ELF-1 (cell line): ENCODE results near the gene KDM5A.

Experiments
- DNase-seq: peaks from one replicate; pipeline ENCODE4 v3.0.0-alpha.2; 2016; ENCODE audit warnings: low read depth, low spot score

KDM5A gene

DNA sequence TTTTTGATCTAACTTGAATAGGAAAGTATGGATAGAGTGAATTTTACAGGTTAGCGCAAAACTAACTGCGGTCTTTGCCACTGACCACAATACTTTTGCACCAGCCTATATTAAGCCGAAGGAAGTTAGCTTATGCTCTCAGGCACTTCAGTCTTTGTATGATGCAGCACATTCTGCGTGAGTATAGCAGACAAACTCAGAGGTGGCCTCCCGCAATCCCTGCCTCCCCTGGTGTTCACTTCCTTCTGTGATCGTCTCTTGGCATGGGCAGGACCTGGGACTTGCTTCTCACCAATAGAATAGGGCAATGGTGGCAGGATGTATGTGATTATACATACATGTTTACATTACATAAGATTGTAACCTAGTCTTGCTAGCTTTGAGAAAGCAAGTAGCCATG lies 116.2 kb downstream of the KDM5A start:
- no peak for DNase-seq

DNA sequence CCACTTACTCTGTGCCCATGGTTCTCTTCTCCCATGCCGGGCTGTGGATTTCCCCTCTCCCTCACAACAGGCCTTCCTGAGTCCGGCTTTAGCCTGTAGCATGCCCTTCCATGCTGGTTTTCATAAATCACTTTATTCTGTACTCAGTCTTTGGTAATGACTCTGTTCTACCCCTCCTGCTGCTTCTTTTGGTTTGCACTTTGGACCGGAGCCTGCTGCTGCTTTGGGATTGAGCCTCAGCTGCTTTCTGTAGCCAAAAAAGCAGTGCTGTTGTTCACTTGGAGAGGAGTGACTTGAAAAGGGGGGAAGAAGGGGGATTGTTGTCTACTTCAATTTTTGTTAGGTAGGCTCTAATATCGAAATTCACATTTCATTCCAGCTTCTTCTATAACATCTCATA lies 118.0 kb downstream of the KDM5A start:
- DNase-seq = no peak

DNA sequence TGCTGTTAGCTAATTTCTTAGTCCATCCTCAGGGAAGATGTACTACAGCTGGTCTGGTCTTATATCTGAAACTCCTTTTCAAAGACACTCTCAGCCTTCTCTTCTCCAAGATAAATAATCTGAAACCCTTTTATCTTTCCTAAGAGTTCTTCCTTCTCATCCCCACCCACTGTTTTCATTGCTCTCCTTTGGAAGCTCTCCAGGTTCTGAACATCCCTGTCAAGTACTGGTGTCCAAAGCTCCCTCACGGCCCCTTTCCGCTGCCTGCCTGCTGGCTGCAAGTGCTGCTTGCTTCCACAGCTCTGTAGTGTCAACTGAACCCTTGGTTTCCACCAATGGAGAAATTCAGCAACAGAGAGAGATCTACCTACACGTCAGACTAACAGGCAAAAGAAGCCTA lies 119.9 kb downstream of the KDM5A start:
- DNase-seq = no peak

- no peak for DNase-seq
These were observed 120.7 kb downstream of the KDM5A start for GRCh38 chr12:268483-268840.

GRCh38 chr12:267581-268482 lies 121.3 kb downstream of the KDM5A start:
- DNase-seq = no peak

- no peak for DNase-seq
These were observed 124.0 kb downstream of the KDM5A start for GRCh38 chr12:265096-265495.

- no peak for DNase-seq
These were observed 124.9 kb downstream of the KDM5A start for GRCh38 chr12:264269-264668.

GRCh38 chr12:263574-263973 lies 125.5 kb downstream of the KDM5A start:
- DNase-seq = peak; percentile 7

DNA sequence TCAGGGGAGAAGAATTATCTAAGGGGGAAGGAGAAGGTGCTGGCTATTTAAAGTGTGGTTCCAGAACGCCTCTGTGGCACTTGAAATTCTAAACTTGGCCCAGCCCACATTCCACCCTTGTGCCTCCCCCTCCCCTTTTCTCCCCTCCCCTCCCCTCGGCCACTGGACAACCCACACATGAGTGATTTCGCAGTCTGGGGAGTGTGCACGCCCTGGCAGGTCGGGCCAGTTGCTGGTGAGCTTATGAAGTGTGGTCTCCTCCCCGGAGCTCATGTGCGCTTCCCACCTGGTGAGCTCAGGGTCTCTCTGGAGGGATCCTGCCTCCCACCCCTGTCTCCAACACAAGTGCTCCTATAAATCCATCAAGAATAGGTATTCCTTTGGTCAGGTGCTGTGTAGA lies 126.3 kb downstream of the KDM5A start, which contains the start of gene SLC6A13:
Gene SLC6A13, minus strand, starts transcription at position 20 of the 400 bp plus-strand sequence. CDS start 2,784 bp downstream, outside the sequence.
- peak; percentile 8 for DNase-seq

GRCh38 chr12:262113-262512 lies 127.0 kb downstream of the KDM5A start:
- no peak for DNase-seq

DNA sequence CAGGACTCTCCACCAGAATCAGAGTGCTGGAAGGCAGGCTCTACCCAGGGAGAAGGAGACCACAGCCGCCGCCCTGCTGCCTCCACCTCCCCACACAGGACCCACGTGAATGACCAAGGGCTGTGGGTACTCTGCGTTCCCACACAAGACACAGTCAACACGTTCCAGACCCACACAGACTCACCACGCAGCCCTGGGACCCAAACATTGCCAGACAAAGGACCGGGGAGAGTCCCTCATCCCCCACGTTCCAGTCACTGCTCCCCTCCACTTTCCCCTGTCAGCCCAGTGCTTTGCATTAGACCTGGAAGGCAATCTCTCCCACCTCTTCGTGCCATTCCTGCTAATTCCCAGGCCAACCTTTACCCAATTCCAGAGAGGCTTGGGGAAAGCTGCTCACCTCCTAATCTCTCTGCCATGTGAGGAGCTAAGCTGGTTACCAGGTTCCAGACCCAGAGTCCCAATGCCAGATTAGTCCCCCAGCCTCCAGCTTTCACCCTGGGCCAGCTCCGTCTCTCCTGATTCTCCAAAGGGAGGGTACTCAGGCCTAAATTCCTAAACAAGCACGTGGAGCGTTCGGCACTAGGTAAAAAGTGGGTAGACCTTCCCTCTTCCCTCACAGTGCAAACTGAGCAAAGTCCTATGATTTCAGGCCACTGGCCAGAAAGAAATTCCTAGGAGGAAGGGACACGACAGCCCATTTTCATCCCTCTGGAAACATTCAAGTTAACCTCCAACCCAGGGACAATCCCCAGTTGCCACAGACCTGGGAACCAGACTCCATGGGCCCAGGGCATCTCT lies 131.4 kb downstream of the KDM5A start:
- no peak for DNase-seq

DNA sequence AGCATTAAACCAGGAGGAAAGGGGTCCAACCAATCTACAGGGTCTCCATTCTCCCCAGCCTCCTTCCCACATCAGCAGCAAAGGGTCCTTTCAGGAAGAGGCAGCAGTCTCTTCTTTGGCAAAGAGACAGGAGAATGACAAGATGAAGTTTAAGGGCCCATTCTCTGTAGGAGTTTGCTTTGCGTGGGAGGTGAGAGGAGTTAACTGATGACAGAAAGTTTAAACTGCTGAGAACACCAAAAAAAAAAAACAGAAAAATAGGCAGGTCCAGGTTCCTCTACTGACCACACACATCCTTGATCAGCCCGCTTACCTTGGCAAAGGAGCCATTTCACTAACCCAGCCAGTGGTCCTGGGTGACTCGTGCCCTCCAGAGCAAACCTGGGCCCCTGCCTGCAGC lies 132.2 kb downstream of the KDM5A start:
- DNase-seq = no peak

GRCh38 chr12:256225-256624 lies 132.9 kb downstream of the KDM5A start:
- no peak for DNase-seq

- no peak for DNase-seq
These were observed 134.2 kb downstream of the KDM5A start for GRCh38 chr12:254912-255311.

GRCh38 chr12:254039-254438 lies 135.1 kb downstream of the KDM5A start:
- peak; percentile 23 for DNase-seq

- DNase-seq = no peak
These were observed 135.8 kb downstream of the KDM5A start for GRCh38 chr12:253116-253831.

- no peak for DNase-seq
These were observed 136.5 kb downstream of the KDM5A start for GRCh38 chr12:252636-253035.

GRCh38 chr12:247271-247670 lies 141.8 kb downstream of the KDM5A start:
- DNase-seq = no peak

DNA sequence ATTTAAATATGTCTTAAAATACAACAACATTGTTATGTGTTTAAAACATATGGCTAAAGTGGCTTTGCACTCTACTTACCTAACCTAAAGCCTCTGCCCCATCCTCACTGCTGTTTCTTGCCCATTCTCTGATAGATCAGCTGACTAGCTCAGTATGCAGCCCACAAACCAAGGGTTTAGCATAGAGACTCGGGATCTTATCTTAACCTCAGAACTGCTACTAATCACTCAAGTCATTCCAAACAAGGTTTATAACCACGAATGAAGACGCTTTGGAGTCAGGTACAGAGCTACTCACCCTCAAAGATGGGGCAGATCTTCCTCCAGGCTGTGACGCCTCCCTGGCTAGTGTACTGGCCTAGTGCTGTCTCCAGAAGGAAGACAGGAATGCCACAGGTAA lies 145.7 kb downstream of the KDM5A start:
- DNase-seq = no peak

GRCh38 chr12:242496-242895 lies 146.6 kb downstream of the KDM5A start:
- no peak for DNase-seq

DNA sequence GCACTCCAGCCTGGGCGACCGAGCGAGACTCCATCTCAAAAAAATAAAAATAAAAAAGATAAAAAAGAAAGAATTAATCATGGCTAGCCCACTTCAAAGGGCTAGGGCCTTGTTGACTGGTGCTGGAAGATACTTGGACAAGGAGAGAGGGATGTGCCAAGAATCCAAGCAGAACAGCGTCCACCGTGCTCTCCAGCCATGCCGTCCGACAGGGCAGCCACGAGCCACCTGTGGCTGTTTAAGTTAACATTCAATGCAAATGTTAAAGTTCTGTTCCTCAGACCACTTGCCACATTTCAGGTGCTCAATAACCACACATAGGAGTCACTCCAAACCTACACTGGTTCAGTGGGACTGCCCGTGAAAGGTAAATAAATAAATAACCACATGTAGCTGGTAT lies 147.9 kb downstream of the KDM5A start:
- DNase-seq = no peak

GRCh38 chr12:240566-240965 lies 148.6 kb downstream of the KDM5A start:
- no peak for DNase-seq
